ENCODE results near the gene TTLL10. TPM values are rescaled to one million over a fixed set of nuclear protein-coding genes. Genes with fewer than 3 reads are reported as not detected.

TTLL10 gene
- total RNA-seq, 1 donor, result 0.42 TPM

Other genes with a start within 250 kb of the TTLL10 start
- not detected for gene SAMD11, start 250.0 kb upstream of the TTLL10 start, total RNA-seq
- 27.2 TPM for gene NOC2L, start 214.6 kb upstream of the TTLL10 start, total RNA-seq
- 2.2 TPM for gene KLHL17, start 213.3 kb upstream of the TTLL10 start, total RNA-seq
- gene PLEKHN1, start 207.4 kb upstream of the TTLL10 start, total RNA-seq, result 0.10 TPM
- gene PERM1, start 191.8 kb upstream of the TTLL10 start, total RNA-seq, result 0.10 TPM
- gene HES4, start 173.8 kb upstream of the TTLL10 start, total RNA-seq, result 3.6 TPM
- 50.6 TPM for gene ISG15, start 160.4 kb upstream of the TTLL10 start, total RNA-seq
- 2.6 TPM for gene AGRN, start 153.8 kb upstream of the TTLL10 start, total RNA-seq
- not detected for gene RNF223, start 99.6 kb upstream of the TTLL10 start, total RNA-seq
- 9.6 TPM for gene C1orf159, start 57.8 kb upstream of the TTLL10 start, total RNA-seq
- gene TNFRSF18, start 32.7 kb downstream of the TTLL10 start, total RNA-seq, result 1.2 TPM
- 3.3 TPM for gene TNFRSF4, start 40.3 kb downstream of the TTLL10 start, total RNA-seq
- 50.0 TPM for gene SDF4, start 58.1 kb downstream of the TTLL10 start, total RNA-seq
- gene B3GALT6, start 58.4 kb downstream of the TTLL10 start, total RNA-seq, result 5.9 TPM
- 1.6 TPM for gene C1QTNF12, start 72.8 kb downstream of the TTLL10 start, total RNA-seq
- 26.9 TPM for gene UBE2J2, start 100.0 kb downstream of the TTLL10 start, total RNA-seq
- 2.6 TPM for gene SCNN1D, start 106.6 kb downstream of the TTLL10 start, total RNA-seq
- gene ACAP3, start 134.1 kb downstream of the TTLL10 start, total RNA-seq, result 16.8 TPM
- 12.6 TPM for gene PUSL1, start 134.7 kb downstream of the TTLL10 start, total RNA-seq
- gene INTS11, start 150.8 kb downstream of the TTLL10 start, total RNA-seq, result 51.2 TPM
- 8.5 TPM for gene CPTP, start 150.9 kb downstream of the TTLL10 start, total RNA-seq
- 0.94 TPM for gene TAS1R3, start 157.4 kb downstream of the TTLL10 start, total RNA-seq
- 17.9 TPM for gene DVL1, start 175.5 kb downstream of the TTLL10 start, total RNA-seq
- 1.6 TPM for gene MXRA8, start 184.7 kb downstream of the TTLL10 start, total RNA-seq
- gene AURKAIP1, start 201.3 kb downstream of the TTLL10 start, total RNA-seq, result 27.8 TPM
- gene CCNL2, start 225.5 kb downstream of the TTLL10 start, total RNA-seq, result 127 TPM
- gene MRPL20, start 233.4 kb downstream of the TTLL10 start, total RNA-seq, result 39.5 TPM
- not detected for gene ANKRD65, start 247.4 kb downstream of the TTLL10 start, total RNA-seq

All from mononuclear cell (primary cell).